Left colon (tissue), 2 donors: ENCODE measurements around the gene RELCH. TPM values are rescaled to one million over a fixed set of nuclear protein-coding genes. Genes with fewer than 3 reads are reported as not detected.
A peak's percentile ranks its signal among the peaks of the same experiment; 100 is the strongest.

Experiments
- ATAC-seq: fragments of 200-7000 bp; cut with Tn5 transposase; one replicate; pipeline ENCODE4 v1.9.1; 2020; ENCODE audit warnings: mild to moderate bottlenecking, moderate library complexity
- DNase-seq, 2 donors: peaks; one replicate each; pipeline ENCODE4 v3.0.0-alpha.2; 2020
- intact Hi-C, 2 donors: fragments of 100-400 bp; cut with DNase I in 1 of 2; cut with micrococcal nuclease in 1 of 2; formaldehyde crosslinking; loops; one replicate each; pipeline versions ENCODE4 v1.11.2 to v1.14.0; 2022; cut with DNase I, micrococcal nuclease
- total RNA-seq, 2 donors: library from RNA; stranded (reverse); fragmentation: NEBNext Ultra II Directional; extraction: Animal tissue kit (Norgen Biotek cat#: 25700); gene quantifications; one replicate each; pipeline ENCODE4 v1.2.1, GENCODE V29; 2021
- donor health status: DM: no; HTN: no; CAD: no.
- donor health status: DM: yes; HTN: yes; CAD: no.

Gene RELCH
- total RNA-seq, 2 donors from 2014 or later, result 46.9 to 61.1 TPM

DNA sequence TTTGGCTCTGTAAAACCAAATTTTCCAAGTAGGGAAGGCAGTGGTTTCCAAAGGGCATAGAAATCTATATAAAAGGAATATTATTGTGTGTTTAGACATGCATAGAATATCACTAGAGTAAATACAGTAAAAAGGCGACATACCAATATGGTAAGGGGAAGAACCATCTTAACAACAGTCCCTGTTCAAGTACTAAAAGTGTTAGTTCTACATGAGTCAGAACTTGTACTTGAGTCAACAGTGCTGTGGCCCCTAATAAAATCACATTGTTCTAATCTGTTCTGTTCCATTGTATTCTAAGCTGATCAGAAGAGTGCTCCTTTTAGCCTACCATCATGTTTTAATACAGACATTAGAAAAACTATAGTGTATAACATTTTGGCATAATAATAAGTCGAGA, 102.0 kb downstream of the RELCH start:
- peak; percentile 65 for ATAC-seq
- DNase-seq, result no peak
- intact Hi-C loops, result no loop called here

DNA sequence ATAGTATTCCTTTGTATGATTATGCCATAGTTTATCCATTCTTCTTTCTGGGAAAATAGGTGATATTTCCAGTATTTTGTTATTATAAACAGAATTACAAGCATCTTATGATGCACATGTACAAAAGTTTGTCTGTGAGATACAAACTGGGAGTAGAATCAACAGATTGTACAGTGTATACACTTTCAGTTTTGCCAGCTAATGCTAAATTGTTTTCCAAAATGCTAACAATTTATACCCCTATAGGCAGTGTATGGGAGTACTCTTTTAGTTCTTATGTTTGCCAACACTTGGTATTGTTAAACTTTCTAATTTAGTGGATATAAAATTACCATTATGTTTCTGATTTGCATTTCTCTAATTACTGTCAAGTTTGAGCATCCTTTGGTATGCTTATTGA, 107.0 kb downstream of the RELCH start:
- intact Hi-C loops, result no loop called here
- no peak for ATAC-seq

DNA sequence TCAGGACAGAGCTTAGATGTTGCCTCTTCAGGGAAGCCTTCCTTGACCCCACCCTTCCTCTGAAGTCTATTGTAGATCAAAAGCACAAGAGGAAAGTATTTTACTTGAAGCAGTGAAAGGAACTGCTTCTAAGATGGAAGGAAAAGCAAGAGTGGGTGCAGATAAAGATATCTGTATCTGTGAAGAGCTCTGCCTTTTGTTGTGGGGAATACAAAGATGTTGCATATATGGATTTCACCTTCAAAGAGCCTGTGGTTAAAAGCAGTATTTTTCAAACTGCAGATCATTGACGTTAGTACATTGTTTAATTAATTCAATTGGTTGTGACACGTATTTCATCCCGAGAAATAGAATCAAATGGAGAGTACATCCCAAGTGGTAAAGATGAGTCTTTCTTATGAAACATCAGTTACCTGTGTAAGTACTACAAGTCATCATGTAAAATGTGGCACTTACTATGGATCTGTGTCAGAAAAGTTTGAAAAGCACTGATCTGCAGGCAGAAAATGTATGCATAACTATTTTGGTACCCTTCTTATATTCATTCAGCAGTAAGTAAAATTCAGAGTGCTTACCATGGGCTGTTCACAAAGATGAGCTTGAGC, 113.4 kb downstream of the RELCH start:
- DNase-seq, result no peak
- ATAC-seq, result no peak
- intact Hi-C loops, result no loop called here

More for the DNA sequence above, 107.0 kb downstream of the RELCH start:
- no peak for DNase-seq

DNA sequence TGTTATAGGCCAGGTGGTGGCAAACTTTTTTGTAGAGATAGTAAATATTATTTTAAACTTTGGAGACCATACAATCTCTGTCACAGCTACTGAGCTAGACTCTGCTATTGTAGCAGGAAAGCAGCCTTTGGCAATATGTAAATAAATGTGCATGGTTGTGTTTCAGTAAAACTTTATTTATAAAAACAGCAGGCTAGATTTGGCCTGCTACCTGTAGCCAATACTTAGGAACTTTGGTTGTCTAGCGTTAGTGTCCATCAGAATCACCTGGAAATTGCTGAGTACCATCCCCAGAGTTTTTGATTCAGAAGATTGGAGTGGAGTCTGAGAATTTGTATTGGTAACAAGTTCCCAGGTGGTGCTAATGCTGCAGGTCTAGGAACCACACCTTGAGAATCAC, 114.3 kb downstream of the RELCH start:
- DNase-seq (no peak), ATAC-seq (no peak)
- intact Hi-C loops, result no loop called here

DNA sequence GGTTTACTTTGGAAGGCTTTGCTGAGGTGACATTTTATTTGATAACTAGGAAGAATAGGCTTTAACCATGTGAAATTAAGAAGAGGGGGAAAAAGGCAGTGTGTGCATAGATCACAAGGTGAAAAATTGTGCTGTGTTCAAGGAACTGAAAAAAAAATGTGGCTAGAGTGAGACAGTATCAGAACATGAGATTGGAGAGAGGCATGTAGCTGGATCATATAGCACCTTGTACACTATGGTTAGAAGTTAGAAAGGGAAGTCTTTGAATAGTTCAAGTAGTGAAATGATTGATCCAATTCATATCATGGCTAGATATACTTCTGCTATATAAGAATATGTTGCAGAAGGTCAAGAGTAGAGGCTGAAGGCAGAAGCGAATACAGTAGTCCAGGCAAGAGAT, 125.8 kb downstream of the RELCH start:
- intact Hi-C loops, result no loop called here
- ATAC-seq, result no peak
- DNase-seq, result no peak

DNA sequence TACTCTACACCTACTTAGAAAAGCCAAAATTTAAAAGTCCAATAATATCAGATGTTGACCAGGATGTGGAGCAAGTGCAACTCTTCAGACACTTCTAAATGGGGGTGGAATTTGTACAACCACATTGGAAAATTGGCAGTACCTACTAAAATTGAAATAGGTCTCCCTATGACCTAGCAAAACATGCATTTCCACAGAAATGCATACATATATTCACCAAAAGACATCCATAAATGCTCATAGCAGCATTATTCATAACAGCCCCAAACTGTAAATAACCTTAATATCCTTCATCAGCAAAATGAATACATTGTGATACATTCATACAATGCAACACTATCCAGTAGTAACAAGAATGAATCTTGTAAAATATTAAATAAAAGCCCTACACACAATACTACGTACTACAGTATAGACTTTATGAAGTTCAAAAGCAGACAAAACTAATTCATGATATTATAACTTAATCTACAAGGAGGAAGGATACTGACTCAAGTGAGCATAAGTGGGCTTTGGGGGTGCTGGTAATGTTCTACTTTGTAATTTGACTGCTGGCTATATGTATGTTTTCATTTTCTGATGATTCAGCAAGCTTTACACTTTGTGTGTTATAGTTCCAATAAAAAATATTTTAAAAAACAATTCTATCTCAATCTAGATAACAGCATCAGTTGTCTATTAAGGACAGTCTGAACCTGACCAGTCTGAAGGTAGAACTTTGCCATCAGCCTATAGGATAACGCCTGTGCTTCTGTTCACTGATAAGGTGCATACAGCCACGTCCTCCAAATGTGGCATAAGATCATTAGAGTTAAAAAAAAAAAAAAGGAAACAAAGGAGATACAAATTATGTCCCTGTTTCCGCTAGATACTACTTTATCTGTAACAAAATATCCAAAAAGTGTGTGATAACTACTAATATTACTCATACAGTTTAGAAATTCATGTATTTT, 131.4 kb downstream of the RELCH start:
- ATAC-seq (no peak), DNase-seq (no peak)
- intact Hi-C loops, result no loop called here

DNA sequence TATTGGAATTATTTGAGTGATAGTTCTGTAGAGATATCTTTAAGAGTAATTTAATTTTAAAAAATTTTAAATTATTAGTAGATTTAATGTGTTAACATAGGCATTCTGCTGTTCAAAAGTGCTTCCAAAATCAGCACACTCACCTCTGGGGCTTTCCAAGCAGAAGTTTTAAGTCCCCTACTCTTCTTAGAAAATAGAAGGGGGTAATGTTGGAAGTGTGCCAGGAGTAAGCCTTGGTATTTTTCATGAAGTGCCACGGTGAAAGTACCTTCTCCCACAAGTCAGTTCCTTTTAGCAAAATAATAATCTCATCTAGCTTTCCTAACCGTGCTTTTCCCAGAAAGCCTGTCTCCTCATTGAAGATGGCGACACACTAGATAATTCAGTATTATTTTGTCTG, 134.1 kb downstream of the RELCH start:
- ATAC-seq (no peak), DNase-seq (no peak)
- intact Hi-C loops, result no loop called here

DNA sequence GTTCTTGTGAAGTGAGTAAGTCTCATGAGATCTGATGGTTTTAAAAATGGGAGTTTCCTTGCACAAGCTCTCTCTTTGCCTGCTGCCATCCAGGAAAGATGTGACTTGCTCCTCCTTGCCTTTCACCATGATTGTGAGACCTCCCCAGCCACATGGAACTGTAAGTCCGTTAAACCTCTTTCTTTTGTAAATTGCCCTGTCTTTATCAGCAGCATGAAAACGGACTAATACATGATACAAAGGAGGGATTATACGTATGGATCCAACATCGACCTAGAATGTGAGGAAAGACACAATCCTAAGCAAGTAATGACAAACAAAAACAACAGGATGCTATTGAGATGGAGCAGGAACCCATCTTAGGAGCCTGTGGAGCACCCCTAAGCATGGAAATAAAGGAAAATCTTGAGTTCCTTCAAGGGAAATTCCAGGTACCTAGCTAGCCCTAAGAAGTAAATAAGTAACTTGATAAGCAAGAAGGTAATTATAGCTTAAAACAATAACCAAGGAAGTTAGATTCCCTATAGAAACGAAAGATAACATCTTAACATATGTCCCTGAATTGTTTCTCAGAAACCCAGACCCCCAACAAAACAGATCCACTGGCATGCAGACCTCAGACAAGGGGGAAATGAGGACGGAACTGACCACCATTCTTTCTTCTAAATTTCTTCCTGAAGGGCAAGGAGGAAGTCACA, 136.6 kb downstream of the RELCH start:
- intact Hi-C loops, result no loop called here
- ATAC-seq, result no peak
- DNase-seq, result no peak

DNA sequence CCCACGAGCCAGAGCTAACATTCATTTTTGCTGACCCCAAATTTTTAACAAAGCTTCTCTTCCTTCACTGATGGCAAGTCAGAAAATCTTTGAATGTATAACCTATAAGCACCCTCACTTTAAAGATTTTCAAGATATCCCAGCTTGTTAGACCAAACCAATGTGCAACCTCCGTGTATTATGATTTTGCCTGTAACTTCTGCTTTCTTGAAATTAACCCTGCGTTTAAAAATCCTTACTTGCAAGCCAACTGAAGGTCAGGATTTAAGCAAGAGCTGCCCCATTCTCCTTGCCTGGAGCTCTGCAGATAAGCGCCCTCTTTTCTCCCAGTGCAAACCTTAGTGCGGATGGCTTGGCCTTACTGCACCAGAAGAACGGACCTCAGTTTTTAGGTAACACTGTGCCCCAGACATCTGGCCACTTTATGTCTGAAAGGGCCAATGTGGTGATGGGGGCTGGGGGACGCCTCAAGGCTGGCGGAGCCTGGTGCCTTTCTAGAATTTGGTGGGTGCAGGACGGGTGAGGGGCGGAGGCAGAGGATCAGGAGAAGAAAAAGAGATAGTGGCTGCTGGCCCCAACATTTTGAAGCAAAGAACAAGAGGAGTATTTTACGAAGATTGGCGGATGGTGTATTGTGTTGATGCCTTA, 137.2 kb downstream of the RELCH start:
- intact Hi-C loops, result no loop called here
- no peak for DNase-seq
- ATAC-seq, result no peak

DNA sequence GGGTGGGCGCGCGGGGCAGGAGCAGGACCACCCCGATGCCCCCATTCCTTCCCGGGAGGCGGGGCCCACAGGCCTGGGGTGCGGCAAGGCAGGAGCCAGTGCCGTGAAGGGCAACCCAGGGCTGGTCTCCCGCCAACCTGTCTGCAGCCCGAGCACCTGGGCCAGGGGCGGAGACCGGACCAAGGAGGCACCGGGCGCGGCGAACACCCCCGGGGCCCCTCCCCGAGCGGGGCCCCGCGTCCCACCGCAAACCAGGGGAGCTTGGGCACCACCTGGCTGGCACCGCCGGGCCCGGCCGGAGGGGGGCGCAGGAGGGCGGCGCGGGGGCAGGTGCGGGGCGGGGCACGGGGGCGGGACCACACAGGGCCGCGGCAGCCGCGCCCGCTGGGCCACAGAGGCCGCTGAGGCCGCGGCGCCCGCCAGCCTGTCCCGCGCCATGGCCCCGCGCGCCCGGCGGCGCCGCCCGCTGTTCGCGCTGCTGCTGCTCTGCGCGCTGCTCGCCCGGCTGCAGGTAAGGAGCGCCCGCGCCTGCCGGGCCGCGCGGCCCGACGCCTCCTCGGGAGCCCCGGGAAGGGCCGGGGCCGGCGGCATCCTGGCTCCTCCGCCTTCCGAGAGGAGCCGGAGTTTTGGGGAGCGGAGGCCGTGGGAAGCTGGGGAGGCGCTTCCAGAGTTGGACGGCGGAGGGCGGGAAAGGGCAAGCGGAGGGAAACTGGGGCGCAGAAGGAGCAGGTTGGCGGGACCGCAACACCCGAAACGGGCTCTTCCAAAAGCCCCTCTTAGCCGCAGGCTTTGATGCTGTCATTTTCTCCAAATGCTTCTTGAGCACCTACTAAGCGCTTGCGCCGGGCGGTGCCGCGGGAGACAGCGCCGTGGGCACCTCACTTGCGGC, 138.1 kb downstream of the RELCH start, which contains the start of gene TNFRSF11A:
Gene TNFRSF11A (plus strand): TSS at position 394 of the 889 bp plus-strand sequence. CDS start 43 bp downstream, at position 437.
- ATAC-seq (peak; percentile 62), DNase-seq (peak; percentile 60 to 79)
- intact Hi-C loops, result no loop called here

DNA sequence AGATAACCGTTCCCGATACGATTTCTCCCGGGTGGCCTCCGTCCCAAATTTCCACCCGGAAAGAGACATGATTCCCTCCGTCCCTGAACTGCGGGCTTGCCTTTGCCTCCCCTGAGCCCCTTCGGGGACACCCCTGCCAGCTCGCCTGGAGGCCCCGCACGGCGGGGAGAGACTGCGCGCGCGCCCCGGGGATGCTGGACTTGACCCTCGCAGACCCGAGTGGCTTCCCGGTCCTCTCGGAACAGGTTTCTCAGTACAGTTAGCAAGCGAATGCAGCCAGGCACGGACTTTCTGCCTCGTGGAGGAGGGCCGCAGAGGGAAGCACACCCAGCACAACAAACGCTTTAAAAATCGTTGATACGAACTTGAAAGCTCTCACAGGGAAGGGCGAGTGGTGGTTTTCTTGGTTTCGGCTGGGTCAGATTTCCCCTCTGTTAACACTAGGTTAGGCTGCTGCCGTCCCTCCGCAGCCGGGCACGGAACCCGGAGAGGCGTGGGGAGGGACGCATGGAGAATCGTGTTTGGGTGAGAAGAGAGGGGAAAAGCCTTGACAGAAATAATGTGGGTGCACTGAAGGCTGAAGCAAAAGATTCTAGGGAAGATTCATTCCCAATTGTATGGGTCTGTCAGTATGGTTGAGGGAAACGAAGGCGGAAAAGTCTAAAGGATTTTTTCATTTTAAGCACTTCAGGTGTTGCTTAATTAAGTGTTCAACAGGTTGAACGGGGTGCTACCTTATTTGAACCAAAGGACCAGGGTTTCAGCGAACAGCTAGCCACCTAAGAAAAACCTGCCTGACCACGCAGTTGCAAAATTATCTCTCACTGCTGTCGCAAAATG, 139.0 kb downstream of the RELCH start:
- DNase-seq, result peak in 1 of 2 donors; percentile 48
- peak; percentile 6 for ATAC-seq
- intact Hi-C loops, result no loop called here

DNA sequence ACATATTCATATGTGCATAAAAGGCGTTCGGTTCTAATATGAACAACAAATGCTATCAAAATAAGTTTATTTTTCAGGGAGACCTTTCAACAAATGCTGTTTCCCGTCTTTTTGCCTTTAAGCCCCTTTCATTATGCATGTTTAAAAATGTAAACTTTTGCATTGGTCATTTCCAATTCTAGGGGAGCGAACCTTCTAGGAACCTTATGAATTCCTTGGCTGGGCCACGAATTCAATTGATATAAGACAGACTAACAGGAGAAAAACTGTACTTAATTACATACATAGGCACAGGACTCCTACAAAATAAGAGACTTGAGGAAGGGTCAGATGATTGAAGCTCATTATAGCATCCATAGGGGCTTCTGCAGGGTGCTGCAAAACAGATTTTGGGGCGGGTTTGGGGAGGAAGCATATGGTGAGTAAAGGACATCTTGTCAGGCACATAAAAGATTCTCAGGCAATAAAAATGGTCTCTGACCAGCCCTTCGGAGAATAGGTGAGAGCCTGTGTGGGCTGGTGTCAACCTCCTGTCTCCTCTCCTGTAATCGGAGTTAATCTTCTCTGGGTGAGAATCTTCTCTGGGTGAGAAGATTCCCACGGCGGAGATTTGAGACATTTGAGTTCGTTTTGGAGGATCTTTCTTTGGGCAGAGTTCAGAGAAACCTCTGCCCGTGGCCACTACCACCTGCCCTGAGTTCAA, 139.7 kb downstream of the RELCH start:
- DNase-seq (no peak), ATAC-seq (no peak)
- intact Hi-C loops, result no loop called here

DNA sequence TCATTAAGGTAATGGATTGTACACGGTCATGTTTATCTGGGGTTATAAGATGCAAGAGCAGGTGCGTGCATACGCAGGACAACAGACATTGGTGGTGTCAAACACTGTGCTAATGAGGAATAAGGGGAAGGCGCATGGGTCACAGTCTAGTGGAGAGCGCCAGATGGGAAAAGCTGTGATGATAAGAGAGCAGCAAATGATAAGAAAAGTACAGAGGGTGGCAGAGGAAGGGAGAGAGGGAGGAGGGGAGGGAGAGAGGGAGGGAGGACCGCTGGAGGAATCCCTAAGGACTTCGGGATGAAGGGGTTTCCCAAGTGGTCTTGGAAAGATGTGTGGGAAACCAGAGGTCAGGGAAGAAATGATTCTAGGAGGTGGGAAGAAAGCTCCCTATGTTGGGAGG, 140.9 kb downstream of the RELCH start:
- DNase-seq, result peak; percentile 35 to 66
- ATAC-seq, result peak; percentile 31

DNA sequence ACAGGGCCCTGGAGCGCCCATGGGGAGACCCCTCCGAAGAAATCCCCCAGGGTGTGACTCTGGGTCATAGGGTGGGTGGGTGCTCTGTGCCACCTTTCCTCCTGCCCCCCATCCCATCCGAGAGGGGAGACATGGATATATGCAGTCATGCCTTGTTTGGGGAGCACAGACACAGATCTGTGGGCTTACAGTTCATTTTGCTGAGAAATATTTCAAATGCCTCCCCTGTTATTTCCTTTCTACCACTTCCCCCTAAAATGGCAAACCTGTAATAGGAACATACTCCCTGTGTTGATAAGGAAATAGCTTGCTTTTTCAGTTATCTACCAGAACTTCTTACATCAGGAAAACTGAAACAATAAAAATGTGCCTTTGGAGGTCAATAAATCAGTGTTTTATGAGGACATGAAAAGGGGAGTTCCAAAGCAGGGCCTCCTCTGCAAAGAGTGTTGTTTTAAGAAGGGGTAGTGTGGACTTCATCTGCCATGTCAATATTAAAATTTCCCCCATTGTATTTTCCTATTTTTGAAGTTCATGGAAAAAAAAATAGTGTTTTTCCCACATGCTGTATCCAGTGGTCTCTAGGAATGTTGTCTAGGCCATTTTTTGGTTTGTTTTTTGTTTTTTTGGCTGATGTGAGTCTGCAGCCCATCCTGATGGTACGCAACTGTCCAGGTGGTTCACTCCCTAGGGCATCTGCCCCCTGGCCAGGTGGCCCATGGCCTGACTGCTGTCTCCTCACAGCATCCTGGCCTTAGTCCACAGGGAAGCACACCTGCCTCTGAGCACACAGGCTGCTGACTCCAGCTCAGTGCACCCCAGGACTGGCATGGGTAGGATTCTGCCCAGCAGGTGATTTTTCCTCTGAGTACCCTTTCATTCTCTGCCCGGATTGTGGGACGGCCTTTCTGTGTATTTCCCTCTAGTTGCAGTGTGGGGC, 141.8 kb downstream of the RELCH start:
- DNase-seq (no peak), ATAC-seq (peak; percentile 36)
- intact Hi-C loops, result no loop called here

More for the DNA sequence above, 140.9 kb downstream of the RELCH start:
- intact Hi-C loops, result no loop called here

DNA sequence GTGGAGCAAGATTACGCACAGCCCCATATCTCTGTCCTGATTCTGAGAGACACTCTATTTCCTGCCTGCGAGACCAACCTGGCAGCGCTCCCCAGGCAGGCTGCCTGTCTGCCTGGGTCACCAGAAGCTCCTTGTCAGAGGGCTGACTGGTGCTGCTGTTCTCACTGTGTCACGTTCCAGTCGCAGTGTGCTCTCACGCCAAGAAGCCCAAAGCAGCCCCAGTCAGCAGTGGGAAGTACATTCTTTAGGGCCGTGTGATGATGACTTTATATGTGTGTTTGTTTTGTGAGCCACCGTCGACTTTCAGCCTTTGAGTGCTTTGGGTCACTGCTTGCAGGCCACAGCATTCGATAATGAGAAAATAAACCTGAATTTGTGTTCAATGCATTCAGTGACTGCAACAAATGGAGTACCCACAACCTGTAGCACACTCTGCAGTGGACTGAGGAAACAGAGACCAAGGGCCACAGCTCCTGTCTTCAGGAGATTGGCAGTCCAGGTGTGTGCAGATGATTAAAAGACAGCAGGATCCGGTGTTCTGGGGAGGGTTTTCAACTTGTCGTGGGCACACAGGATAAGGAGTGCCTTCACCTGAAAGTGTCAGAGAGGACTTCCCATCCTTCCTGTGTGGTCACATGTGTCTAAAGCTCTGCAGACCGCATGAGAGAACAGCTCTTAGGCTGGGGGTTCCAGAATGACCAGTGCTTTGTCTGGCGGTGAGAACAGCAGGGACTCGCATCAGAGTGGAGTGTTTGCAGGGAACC, 142.8 kb downstream of the RELCH start:
- peak; percentile 46 for ATAC-seq
- peak; percentile 62 to 63 for DNase-seq
- intact Hi-C loops, result no loop called here
